HEK293 (cell line): ENCODE results near the gene SYNDIG1.

ENCODE experiments used
- CTCF ChIA-PET: fragments of 350-600 bp; formaldehyde crosslinking; extraction: SDS; loops from one replicate; lab custom pipeline; 2021; ENCODE audit warnings: antibody characterized with exemption; lab: Yijun Ruan, JAX
- POLR2A ChIA-PET: fragments of 300-600 bp; formaldehyde crosslinking; extraction: SDS; loops from one replicate; lab custom pipeline; 2020; ENCODE audit warnings: antibody characterized with exemption, inconsistent platforms; lab: Yijun Ruan, JAX
- H3K27ac ChIP-seq: fragments of 200-500 bp; sonication (Bioruptor generic); 2 replicates; pipeline ENCODE4 v1.5.1; 2014; ENCODE audit warnings: low read depth, low read length, control low read depth, inconsistent platforms; ENCODE audit errors: extremely low read depth
- H3K36me3 ChIP-seq, 2 experiments: fragments of 200-500 bp in 1 of 2; sonication (Bioruptor generic) in 1 of 2; 1 replicate in 1 of 2; 2 replicates in 1 of 2; pipeline ENCODE4 v1.5.1; 2014 to 2017; ENCODE audit warnings: inconsistent platforms in 2 of 2, low read length in 2 of 2; ENCODE audit not compliant: control insufficient read depth in 2 of 2, insufficient read depth in 1 of 2
- H3K4me1 ChIP-seq: fragments of 200-500 bp; sonication (Bioruptor generic); 2 replicates; pipeline ENCODE4 v1.5.1; 2014; ENCODE audit warnings: mild to moderate bottlenecking, low read length, inconsistent platforms; ENCODE audit not compliant: control insufficient read depth, insufficient read depth
- H3K4me3 ChIP-seq: 2 replicates; pipeline ENCODE4 v1.5.1; 2011; ENCODE audit warnings: low read depth, mild to moderate bottlenecking, control low read depth, low read length, moderate library complexity
- H3K9me3 ChIP-seq: fragments of 200-500 bp; sonication (Bioruptor generic); 2 replicates; pipeline ENCODE4 v1.5.1; 2014; ENCODE audit warnings: low read depth, low read length, inconsistent platforms; ENCODE audit not compliant: control insufficient read depth, insufficient read depth
- KLF16 ChIP-seq: fragments of 450-650 bp; formaldehyde crosslinking; IDR thresholded peaks from 2 replicates; pipeline ENCODE4 v1.5.1; 2017; ENCODE audit warnings: missing biosample characterization, missing genetic modification characterization
- KLF9 ChIP-seq: fragments of 450-650 bp; formaldehyde crosslinking; IDR thresholded peaks from 2 replicates; pipeline ENCODE4 v1.5.1; 2016; ENCODE audit warnings: missing biosample characterization, missing genetic modification characterization, low read depth
- MEIS1 ChIP-seq: sonication (generic); formaldehyde crosslinking; IDR thresholded peaks from 2 replicates; pipeline ENCODE4 v1.8.1; 2022; ENCODE audit warnings: missing genetic modification reagents, mild to moderate bottlenecking, borderline replicate concordance
- RBAK ChIP-seq: fragments of 450-650 bp; formaldehyde crosslinking; IDR thresholded peaks from 2 replicates; pipeline ENCODE4 v1.5.1; 2016; ENCODE audit warnings: missing biosample characterization, missing genetic modification characterization
- ZIC2 ChIP-seq: fragments of 450-650 bp; formaldehyde crosslinking; IDR thresholded peaks from 2 replicates; pipeline ENCODE4 v1.5.1; 2016; ENCODE audit warnings: missing biosample characterization, missing genetic modification characterization
- ZNF169 ChIP-seq: fragments of 450-650 bp; formaldehyde crosslinking; IDR thresholded peaks from 2 replicates; pipeline ENCODE4 v1.5.1; 2016; ENCODE audit warnings: missing biosample characterization, missing genetic modification characterization
- ZNF174 ChIP-seq: fragments of 450-650 bp; formaldehyde crosslinking; IDR thresholded peaks from 2 replicates; pipeline ENCODE4 v1.5.0; 2017; ENCODE audit warnings: missing biosample characterization, mild to moderate bottlenecking, missing genetic modification characterization
- ZNF175 ChIP-seq: fragments of 450-650 bp; formaldehyde crosslinking; IDR thresholded peaks from 2 replicates; pipeline ENCODE4 v1.5.1; 2016; ENCODE audit warnings: missing biosample characterization, missing genetic modification characterization
- ZNF184 ChIP-seq: fragments of 450-650 bp; IDR thresholded peaks from 2 replicates; pipeline ENCODE4 v1.5.1; 2018; ENCODE audit warnings: missing biosample characterization, mild to moderate bottlenecking, missing genetic modification characterization
- ZNF19 ChIP-seq: fragments of 450-650 bp; formaldehyde crosslinking; IDR thresholded peaks from 2 replicates; pipeline ENCODE4; 2016; ENCODE audit warnings: missing biosample characterization, missing genetic modification characterization, low read depth
- ZNF280C ChIP-seq: fragments of 450-650 bp; formaldehyde crosslinking; IDR thresholded peaks from 2 replicates; pipeline ENCODE4 v1.5.1; 2016; ENCODE audit warnings: missing biosample characterization, missing genetic modification characterization
- ZNF324 ChIP-seq: fragments of 450-650 bp; formaldehyde crosslinking; IDR thresholded peaks from 2 replicates; pipeline ENCODE4 v1.5.1; 2016; ENCODE audit warnings: missing biosample characterization, missing genetic modification characterization
- ZNF335 ChIP-seq: fragments of 450-650 bp; formaldehyde crosslinking; conservative IDR thresholded peaks from 2 replicates; pipeline ENCODE4 v1.5.1; 2016; ENCODE audit warnings: missing biosample characterization, missing genetic modification characterization
- ZNF529 ChIP-seq: fragments of 450-650 bp; formaldehyde crosslinking; IDR thresholded peaks from 2 replicates; pipeline ENCODE4 v1.5.1; 2017; ENCODE audit warnings: missing genetic modification characterization, missing biosample characterization; ENCODE audit not compliant: insufficient replicate concordance
- ZNF596 ChIP-seq: fragments of 450-650 bp; IDR thresholded peaks from 2 replicates; pipeline ENCODE4 v1.5.0; 2018; ENCODE audit warnings: missing biosample characterization, mild to moderate bottlenecking, missing genetic modification characterization, moderate library complexity
- ZNF677 ChIP-seq: fragments of 450-650 bp; IDR thresholded peaks from 2 replicates; pipeline ENCODE4 v1.5.0; 2018; ENCODE audit warnings: missing biosample characterization, mild to moderate bottlenecking, missing genetic modification characterization, moderate library complexity
- ZNF707 ChIP-seq: fragments of 450-650 bp; formaldehyde crosslinking; IDR thresholded peaks from 2 replicates; pipeline ENCODE4 v1.5.1; 2016; ENCODE audit warnings: missing biosample characterization, missing genetic modification characterization
- TF ChIP-seq, protein P1 (sequence below): fragments of 450-650 bp; IDR thresholded peaks from 2 replicates; pipeline ENCODE4 v1.5.1; 2018; ENCODE audit warnings: missing biosample characterization, missing genetic modification characterization
- TF ChIP-seq, protein P2 (sequence below): fragments of 450-650 bp; formaldehyde crosslinking; IDR thresholded peaks from 2 replicates; pipeline ENCODE4 v1.5.1; 2017; ENCODE audit warnings: missing biosample characterization, missing genetic modification characterization

SYNDIG1 gene

GRCh38 chr20:24694157-24694726, 224.8 kb downstream of the SYNDIG1 start (continued):
- TF ChIP-seq ZNF596 (tag by site-specific recombination), result no peak
- TF ChIP-seq, protein P1, sequence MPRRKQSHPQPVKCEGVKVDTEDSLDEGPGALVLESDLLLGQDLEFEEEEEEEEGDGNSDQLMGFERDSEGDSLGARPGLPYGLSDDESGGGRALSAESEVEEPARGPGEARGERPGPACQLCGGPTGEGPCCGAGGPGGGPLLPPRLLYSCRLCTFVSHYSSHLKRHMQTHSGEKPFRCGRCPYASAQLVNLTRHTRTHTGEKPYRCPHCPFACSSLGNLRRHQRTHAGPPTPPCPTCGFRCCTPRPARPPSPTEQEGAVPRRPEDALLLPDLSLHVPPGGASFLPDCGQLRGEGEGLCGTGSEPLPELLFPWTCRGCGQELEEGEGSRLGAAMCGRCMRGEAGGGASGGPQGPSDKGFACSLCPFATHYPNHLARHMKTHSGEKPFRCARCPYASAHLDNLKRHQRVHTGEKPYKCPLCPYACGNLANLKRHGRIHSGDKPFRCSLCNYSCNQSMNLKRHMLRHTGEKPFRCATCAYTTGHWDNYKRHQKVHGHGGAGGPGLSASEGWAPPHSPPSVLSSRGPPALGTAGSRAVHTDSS, result no peak
- TF ChIP-seq, protein P2, sequence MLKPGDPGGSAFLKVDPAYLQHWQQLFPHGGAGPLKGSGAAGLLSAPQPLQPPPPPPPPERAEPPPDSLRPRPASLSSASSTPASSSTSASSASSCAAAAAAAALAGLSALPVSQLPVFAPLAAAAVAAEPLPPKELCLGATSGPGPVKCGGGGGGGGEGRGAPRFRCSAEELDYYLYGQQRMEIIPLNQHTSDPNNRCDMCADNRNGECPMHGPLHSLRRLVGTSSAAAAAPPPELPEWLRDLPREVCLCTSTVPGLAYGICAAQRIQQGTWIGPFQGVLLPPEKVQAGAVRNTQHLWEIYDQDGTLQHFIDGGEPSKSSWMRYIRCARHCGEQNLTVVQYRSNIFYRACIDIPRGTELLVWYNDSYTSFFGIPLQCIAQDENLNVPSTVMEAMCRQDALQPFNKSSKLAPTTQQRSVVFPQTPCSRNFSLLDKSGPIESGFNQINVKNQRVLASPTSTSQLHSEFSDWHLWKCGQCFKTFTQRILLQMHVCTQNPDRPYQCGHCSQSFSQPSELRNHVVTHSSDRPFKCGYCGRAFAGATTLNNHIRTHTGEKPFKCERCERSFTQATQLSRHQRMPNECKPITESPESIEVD, result no peak
- TF ChIP-seq ZNF174 (tag by site-specific recombination), result no peak
- no peak for TF ChIP-seq ZNF324
- TF ChIP-seq ZNF335 (tag by site-specific recombination), result no peak

- ChIA-PET CTCF (interaction anchor here (0.5 to 0.6 kb wide), 2 partner anchors 12 to 162 kb away, joined by 3 to 4 read pairs; no protein-coding TSS in a partner anchor), POLR2A (no interaction called here)
- no peak overlapping the region for H3K27ac ChIP-seq
- no peak for TF ChIP-seq ZNF19
- peak; percentile 49 for TF ChIP-seq ZIC2
- TF ChIP-seq ZNF184, result no peak
- H3K9me3 ChIP-seq, result no peaks in the 10 kb centered on the region
- H3K4me3 ChIP-seq, result no peak overlapping the region
- H3K36me3 ChIP-seq, result no peaks in the 10 kb centered on the region
- no peaks in the 10 kb centered on the region for H3K4me1 ChIP-seq
These were observed 225.5 kb downstream of the SYNDIG1 start for GRCh38 chr20:24694727-24695528.

- no peak overlapping the region for H3K27ac ChIP-seq
- ChIA-PET CTCF (no interaction called here), POLR2A (no interaction called here)
- no peaks in the 10 kb centered on the region for H3K4me1 ChIP-seq
- H3K4me3 ChIP-seq, result no peak overlapping the region
- no peaks in the 10 kb centered on the region for H3K9me3 ChIP-seq
- no peaks in the 10 kb centered on the region for H3K36me3 ChIP-seq
- no peak for TF ChIP-seq KLF16 (tag by site-specific recombination)
- TF ChIP-seq KLF9 (tag by site-specific recombination), result no peak
- no peak for TF ChIP-seq MEIS1
- TF ChIP-seq ZNF280C (tag by site-specific recombination), result no peak
- TF ChIP-seq RBAK (tag by site-specific recombination), result no peak
- TF ChIP-seq ZNF175 (tag by site-specific recombination), result no peak
- no peak for TF ChIP-seq ZNF677 (tag by site-specific recombination)
- no peak for TF ChIP-seq ZNF169 (tag by site-specific recombination)
- TF ChIP-seq ZNF19, result no peak
- no peak for TF ChIP-seq ZNF529 (tag by site-specific recombination)
- TF ChIP-seq ZNF707, result no peak
These were observed 226.2 kb downstream of the SYNDIG1 start for GRCh38 chr20:24695529-24696225.
